Measurements from ENCODE around the gene ACOT11.
"Not testable (repeated sequence)": the region's sequence is repeated elsewhere in the genome, so short reads cannot be mapped to it uniquely, and the experiment has no call there.

ACOT11 gene

GRCh38 chr1:54608566-54609230 lies 60.7 kb downstream of the ACOT11 start:
- no peak for DNase-seq (ENCODE audit: low spot score)

DNA sequence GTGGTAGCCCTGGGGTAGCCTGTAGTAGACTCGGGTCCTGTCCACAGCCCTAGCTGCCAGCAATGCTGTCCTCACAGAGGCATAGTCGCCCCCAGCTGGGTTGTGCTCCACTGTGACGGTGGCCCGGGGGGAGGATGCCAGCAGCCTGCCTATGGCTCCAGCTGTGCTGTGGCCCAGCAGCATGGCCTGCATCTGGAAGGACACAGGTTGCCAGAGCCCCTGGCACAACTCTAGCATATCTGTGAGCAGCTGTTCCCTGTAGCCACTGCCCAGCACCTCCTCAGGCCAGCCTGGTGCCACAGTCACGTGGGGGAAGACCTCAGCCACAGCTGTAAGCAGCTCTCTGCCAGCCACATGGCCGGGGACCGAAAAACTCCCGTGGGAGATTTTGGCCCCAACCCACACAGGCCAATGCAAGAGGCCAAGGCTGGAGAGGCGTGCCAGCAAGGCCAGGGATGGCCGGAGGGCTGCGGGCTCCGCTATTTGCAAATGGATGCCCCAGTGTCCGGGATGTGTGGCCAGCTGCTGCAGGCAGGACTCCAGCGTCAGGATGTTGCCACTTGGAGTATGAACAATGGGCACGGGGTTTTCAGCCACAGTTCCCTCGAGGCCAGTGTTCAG lies 61.4 kb downstream of the ACOT11 start:
- FAIRE-seq (no peak), DNase-seq (ENCODE audit: low spot score) (no peak)

More at GRCh38 chr1:54608566-54609230, 60.7 kb downstream of the ACOT11 start:
- FAIRE-seq: no peak

DNA sequence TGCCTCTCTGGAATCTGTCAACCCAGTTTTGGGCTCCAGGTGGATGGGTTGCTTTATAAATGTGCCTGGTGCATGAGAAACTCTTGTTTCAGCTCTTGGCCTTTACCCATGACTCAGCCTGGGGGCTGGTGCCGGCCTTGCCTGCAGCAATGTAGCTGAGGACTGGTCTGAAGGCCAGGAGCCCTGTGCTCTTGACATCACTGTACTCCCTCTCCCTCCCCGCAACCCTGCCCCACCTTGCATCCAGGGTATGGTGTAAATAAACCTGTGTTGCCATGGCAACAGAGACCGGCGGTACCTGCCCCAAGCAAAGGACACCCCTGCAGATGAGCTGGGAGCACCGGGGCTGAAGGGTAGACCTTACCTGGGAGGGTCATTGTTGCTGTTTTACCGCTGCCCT lies 62.0 kb downstream of the ACOT11 start:
- no peak for FAIRE-seq
- no peak for DNase-seq (ENCODE audit: low spot score)

DNA sequence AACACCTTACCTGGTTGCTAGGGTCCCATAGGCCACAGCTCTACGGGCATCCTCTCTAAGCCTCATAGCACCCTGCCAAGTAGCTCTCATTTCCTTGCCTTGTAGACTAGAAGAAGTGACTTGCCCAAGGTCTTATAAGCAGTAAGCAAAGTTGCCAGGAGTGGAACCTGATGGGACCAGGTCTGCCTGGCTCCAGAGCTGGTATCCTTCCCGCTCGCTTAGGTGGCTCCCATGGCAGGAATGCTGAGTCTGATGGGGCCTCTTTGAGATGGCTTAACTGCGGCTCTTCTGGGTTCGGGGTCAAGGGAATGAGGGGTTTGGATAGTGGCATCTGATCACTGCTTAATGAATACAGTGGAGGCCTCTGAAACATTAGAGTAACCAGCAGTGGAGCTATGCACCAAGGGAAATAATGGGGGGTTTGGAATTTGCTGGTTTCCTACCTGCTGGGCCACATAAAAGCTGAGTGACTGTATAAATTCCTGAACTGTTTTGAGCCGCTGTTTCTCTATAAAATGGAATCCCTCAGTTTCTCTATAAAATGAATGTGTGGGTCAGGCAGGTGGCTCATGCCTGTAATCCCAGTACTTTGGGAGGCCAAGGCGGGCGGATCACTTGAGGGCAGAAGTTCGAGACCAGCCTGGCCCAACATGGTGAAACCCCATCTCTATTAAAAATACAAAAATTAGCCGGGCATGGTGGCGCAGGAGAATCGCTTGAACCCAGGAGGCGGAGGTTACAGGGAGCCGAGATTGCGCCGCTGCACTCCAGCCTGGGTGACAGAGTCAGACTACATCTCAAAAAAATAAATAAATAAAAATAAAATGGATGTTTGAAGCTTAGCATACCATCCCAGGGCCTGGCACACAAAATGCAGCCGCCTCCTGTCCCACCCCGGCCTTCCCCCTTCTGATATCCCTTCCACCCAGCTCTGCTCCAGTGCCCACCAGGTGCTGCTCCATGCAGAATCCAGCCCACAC lies 62.9 kb downstream of the ACOT11 start:
- DNase-seq (ENCODE audit: low spot score) (no peak), FAIRE-seq (no peak)

DNA sequence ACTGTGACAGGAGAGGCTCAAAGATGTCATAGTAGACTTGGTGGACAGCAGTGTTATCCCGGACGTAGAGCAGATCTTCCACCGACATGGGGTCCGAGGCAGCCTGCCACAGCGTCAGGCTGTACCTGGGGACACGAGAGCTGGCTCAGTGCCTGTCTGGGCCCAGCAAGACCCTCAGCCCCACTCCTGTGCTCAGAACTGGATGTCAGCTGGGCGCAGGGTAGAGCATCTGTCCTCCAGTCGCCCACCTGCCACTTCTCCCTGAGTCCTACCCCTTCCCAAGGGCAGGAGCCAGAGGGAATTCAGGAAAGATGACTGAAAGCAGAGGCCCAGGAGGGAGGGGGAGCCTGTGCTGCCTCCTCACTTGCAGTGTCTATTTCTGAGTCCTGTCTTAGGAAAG lies 63.6 kb downstream of the ACOT11 start:
- no peak for FAIRE-seq
- no peak for DNase-seq (ENCODE audit: low spot score)

- FAIRE-seq: no peak
- no peak for DNase-seq (ENCODE audit: low spot score)
These were observed 66.0 kb downstream of the ACOT11 start for GRCh38 chr1:54614024-54614423.

- DNase-seq (ENCODE audit: low spot score) (no peak), FAIRE-seq (no peak)
These were observed 66.5 kb downstream of the ACOT11 start for GRCh38 chr1:54614563-54614962.

DNA sequence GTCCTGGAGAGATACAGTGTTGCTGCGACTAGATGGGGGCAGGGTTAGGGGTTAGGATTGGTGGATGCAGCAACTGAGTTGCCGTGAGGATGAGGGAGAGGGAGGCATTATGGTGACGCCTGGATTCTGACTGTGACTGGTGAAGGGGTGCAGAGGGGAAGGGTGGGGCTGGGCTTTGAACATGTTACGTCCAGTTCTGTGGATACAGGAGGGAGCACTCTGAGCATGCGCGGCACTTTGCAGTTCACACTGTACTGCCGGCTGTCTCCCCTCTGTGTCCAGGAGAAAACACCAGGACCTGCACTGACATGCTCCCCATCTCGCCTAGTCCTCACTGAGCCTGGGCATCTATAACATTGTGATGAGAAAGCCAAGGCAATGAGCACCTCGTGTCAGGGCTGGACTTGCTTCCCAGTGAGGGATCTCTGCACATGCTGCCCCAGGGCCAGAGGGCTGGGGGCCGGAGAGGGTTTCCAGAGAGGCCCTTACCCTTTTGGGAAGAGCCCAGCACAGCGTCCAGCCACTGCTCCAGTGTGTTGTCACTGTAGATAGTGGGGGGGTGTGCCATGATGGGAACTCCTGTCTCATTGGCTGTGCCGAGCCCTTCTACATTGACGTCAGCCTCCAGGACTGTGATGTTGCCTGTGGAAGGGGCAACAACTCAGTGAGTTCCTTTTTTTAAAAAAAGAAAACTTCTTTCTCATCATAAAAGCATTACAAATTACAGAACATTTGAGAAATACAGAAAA lies 67.7 kb downstream of the ACOT11 start:
- no peak for FAIRE-seq
- DNase-seq (ENCODE audit: low spot score): no peak

GRCh38 chr1:54619749-54620148 lies 71.7 kb downstream of the ACOT11 start:
- DNase-seq (ENCODE audit: low spot score) (no peak), FAIRE-seq (no peak)

DNA sequence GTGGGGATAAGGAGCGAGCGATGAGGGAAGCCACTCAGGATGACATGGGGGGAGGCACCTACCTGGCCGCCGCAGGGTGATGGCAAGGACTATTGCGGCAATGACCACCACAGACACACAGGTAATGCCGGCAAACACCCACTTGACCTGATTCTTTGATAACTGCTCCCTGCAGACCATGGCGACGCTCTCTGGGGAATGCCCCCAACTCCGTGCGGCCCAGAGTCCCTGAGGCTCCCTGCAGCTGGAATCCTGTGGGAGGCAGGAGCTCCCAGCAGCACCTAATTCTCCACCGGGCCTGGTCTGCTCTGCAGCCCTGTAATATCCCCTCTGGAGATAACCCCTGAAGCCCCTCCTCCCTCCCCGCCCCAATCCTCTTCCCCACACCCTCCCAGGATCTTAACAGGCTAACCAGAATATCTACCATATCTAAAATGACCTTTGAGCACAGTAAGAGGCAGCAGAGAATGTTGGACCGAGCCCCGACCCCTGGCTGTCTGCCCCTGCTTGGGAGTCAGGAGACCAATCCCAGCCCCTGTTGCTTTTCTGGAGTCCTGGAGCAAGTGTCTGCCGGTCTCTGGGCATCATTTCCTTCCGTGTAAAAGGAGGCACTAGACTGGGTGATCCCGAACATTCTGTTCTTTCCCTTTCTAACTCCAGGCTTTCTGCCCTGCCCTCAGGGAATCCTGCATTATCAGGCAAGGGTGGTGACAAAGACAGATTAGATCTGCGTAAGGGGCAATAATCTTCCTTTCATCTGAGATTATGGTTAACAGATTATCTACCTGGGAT lies 75.4 kb downstream of the ACOT11 start, which contains the start of gene FAM151A:
Gene FAM151A, minus strand, starts transcription at position 310 of the 792 bp plus-strand sequence. Its CDS starts 130 bp downstream, at position 180.
- DNase-seq (ENCODE audit: low spot score) (no peak), FAIRE-seq (no peak)

DNA sequence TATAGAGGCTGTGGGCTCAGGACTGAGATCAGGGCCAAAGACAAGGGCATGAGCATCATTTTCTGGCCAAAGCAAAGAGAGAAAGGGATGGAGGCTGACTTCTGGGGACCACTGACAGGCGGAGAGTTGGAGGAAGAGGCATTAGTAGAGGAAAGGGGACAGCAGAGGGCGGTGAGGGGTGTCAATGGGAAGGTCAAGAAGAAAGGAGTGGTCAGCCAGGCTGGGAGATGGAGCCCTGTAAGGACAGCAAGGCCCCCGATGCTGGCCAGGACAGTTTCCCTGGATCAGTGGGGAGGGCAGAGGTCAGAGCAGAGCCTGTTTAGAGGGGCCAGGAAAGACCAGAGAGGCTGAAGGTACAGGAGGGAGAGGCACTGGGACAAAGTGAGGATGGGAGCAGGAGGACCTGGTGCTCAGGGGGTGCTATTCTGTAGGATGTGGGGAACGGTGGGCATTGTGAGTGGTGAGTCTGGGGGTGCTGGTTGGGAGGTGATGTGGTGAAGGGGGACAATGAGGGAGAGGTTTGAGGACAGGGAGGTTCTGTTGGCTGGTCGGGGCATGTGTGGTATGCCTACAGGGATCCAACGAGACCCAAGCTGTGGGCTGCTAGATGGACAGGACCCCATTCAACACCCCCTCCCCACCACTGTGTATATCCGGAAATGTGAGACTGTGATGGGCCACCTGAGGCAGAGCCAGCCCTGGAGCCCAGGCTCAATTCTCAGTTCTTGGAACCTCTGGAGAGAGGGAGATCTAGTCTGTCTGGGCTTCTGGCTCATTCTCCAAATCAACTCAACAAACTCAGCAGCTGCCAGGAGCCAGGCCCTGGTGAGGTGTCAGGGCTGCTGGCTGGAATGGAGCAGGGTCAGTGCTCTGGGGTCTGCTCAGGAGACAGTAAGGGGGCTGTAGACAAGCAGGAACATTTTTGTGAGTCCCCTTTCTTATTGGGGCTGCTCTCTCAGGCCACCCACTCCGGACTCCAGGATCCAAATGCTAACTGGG lies 76.7 kb downstream of the ACOT11 start:
- DNase-seq (ENCODE audit: low spot score): no peak
- no peak for FAIRE-seq

- DNase-seq (ENCODE audit: low spot score) (no peak), FAIRE-seq (no peak)
These were observed 79.2 kb downstream of the ACOT11 start for GRCh38 chr1:54627196-54627595.

DNA sequence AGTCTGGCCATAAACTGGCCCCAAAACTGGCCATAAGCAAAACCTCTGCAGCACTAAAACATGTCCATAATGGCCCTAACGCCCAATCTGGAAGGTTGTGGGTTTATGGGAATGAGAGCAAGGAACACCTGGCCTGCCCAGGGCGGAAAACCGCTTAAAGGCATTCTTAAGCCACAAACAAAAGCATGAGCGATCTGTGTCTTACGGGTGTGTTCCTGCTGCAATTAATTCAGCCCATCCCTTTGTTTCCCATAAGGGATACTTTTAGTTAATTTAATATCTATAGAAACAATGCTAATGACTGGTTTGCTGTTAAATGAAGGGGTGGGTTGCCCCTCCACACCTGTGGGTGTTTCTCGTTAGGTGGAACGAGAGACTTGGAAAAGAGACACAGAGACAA lies 87.8 kb downstream of the ACOT11 start:
- FAIRE-seq; DNase-seq (ENCODE audit: low spot score): not testable (repeated sequence)

GRCh38 chr1:54636461-54637446 lies 88.7 kb downstream of the ACOT11 start:
- not testable (repeated sequence) for FAIRE-seq; DNase-seq (ENCODE audit: low spot score)

DNA sequence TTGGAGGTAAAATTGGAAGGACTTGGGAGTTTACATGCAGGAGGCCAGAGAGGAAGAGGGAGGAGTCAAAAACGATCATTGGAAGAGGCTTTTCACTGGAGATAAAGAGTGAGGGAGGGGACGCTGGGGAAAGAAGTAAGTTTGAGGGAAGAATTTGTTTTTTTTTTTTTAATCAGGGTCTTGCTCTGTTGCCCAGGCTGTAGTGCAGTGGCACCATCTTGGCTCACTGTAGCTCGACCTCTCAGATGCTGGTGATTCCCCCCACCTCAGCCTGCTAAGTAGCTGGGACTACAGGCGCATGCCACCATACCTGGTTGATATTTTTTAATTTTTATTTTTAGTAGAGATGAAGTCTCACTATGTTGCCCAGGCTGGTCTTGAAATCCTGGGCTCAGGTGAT lies 92.3 kb downstream of the ACOT11 start:
- FAIRE-seq: no peak
- no peak for DNase-seq (ENCODE audit: low spot score)

DNA sequence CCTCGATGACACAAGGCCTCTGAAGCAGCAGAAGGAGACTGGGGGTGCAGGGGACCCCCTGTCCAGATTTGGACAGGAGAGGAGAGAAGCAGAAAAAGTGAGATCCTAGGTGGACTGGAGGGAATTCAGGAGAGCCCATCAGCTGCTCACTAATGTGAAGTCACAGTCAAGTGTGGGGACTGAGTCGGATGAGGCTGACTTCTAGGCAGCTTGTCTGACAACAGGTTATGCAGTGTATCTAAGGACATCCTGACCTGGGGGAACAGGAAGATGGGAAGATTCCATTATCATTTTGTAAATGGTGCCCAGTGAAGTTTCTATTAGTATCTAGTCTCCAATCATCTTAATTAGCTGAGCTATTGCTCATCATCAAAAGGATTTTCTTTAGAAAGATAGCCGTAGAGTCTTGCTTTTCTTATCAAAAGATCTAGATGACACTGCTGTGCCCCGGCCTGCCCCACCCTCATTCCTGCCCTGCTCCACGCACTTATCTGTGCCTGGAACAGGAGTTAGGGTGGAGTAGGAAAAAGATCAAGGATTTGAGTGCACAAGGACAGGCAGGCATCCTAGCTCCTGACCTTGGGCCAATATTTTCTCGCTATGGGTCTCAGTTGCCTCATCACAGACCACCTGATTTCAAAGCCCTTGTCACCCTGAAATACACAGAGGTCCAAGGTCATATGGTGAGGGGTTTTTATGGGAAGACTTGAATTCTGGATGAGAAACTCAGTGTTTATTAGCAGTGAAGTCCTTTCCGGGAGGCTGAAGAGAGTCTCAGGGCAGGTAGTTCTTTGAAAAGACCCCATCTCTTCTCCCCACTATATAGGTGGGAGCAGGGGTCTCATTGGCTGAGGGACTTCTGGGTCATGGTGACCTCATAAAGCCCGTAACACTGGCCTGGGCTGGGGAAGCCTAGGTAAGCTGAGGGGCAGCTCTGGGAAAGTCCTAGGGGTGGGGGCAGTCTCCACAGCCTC lies 93.1 kb downstream of the ACOT11 start, which contains the start of gene MROH7:
Gene MROH7, plus strand, starts transcription at position 924 of the 974 bp plus-strand sequence. CDS start 11,141 bp downstream, outside the sequence.
- DNase-seq (ENCODE audit: low spot score) (no peak), FAIRE-seq (no peak)

DNA sequence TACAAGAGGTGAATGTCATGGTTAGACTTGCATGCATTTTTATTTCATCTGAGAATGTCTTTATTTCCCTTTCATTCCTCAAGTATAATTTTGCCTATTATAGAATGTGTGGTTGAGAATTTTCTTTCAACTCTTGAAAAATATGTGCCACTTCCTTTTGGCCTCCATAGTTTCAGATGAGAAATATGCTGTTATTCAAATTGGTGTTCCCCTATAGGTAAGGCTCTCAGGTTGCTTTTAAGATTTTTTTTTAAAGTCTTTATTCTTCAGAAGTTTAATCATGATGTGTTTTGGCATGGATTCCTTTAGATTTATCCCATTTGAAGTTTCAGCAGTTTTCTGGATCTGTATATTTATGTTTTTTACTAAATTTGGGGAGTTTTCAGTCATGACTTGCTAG lies 95.7 kb downstream of the ACOT11 start:
- FAIRE-seq (no peak), DNase-seq (ENCODE audit: low spot score) (no peak)
